HepG2 (cell line): ENCODE results near the gene HS3ST5. TPM values are rescaled to one million over a fixed set of nuclear protein-coding genes. Genes with fewer than 3 reads are reported as not detected.
A peak's percentile ranks its signal among the peaks of the same experiment; 100 is the strongest.

Source experiments
- GPN1 ChIP-seq: sonication (generic); formaldehyde crosslinking; IDR thresholded peaks from 2 replicates; pipeline ENCODE4 v1.5.1; 2020; ENCODE audit warnings: missing genetic modification reagents, borderline replicate concordance
- HMGXB3 ChIP-seq: sonication (generic); formaldehyde crosslinking; IDR thresholded peaks from 2 replicates; pipeline ENCODE4 v1.4.0; 2020; ENCODE audit warnings: missing genetic modification reagents, borderline replicate concordance
- LRRFIP1 ChIP-seq: sonication (generic); formaldehyde crosslinking; conservative IDR thresholded peaks from 2 replicates; pipeline ENCODE4 v1.4.0; 2020; ENCODE audit warnings: missing genetic modification reagents
- PCBP2 ChIP-seq: fragments of 200-400 bp; formaldehyde crosslinking; optimal IDR thresholded peaks from 2 replicates; pipeline ENCODE3; 2018; ENCODE audit warnings: low read length, low read depth; ENCODE audit not compliant: poor library complexity, severe bottlenecking
- PPARG ChIP-seq: conservative IDR thresholded peaks from 2 replicates; pipeline ENCODE4 v1.6.1; 2016; ENCODE audit warnings: missing biosample characterization, missing genetic modification reagents
- ZNF75D ChIP-seq: sonication (generic); formaldehyde crosslinking; IDR thresholded peaks from 2 replicates; pipeline ENCODE4 v1.8.1; 2023; ENCODE audit warnings: missing genetic modification reagents, mild to moderate bottlenecking, borderline replicate concordance
- polyA plus RNA-seq, 8 experiments: library from polyadenylated mRNA; depleted of rRNA in 3 of 8; stranded (reverse) in 7 of 8; unstranded in 1 of 8; fragments of >200 nt; fragmentation: Illumina TruSeq in 4 of 8; extraction: Trizol in 4 of 8; gene quantifications; 2 replicates each; pipeline versions ENCODE4 v1.2.1 to v1.2.3, GENCODE V29; 2011 to 2016; ENCODE audit warnings: low read depth in 4 of 8, missing spikeins in 1 of 8, mixed read lengths in 1 of 8; ENCODE audit not compliant: insufficient read depth in 1 of 8
- total RNA-seq, 5 experiments: library from RNA; depleted of rRNA; stranded (reverse); fragments of >200 nt; fragmentation: Illumina TruSeq; extraction: Trizol; gene quantifications; 2 replicates each; pipeline ENCODE4 v1.2.3, GENCODE V29; 2016; ENCODE audit warnings: low read depth in 1 of 5
- TF ChIP-seq, protein P1 (sequence below): sonication (generic); formaldehyde crosslinking; IDR thresholded peaks from 2 replicates; pipeline ENCODE4 v1.4.0; 2020; ENCODE audit warnings: missing genetic modification reagents
- TF ChIP-seq, protein P2 (sequence below): sonication (generic); formaldehyde crosslinking; IDR thresholded peaks from 2 replicates; pipeline ENCODE4 v1.4.0; 2020; ENCODE audit warnings: mild to moderate bottlenecking, missing genetic modification reagents
- TF ChIP-seq, protein P3 (sequence below): sonication (generic); formaldehyde crosslinking; IDR thresholded peaks from 2 replicates; pipeline ENCODE4 v1.4.0; 2020; ENCODE audit warnings: missing genetic modification reagents, borderline replicate concordance

The HS3ST5 gene
- total and polyA plus RNA-seq, 2 of the 13 experiments (the other 11 are each of a cell fraction or from before 2014, with no cell fraction given): 1.1 to 1.6 TPM

- TF ChIP-seq LRRFIP1: no peak
- no peak for TF ChIP-seq GPN1 (CRISPR knock-in tag)
- TF ChIP-seq, protein P1, sequence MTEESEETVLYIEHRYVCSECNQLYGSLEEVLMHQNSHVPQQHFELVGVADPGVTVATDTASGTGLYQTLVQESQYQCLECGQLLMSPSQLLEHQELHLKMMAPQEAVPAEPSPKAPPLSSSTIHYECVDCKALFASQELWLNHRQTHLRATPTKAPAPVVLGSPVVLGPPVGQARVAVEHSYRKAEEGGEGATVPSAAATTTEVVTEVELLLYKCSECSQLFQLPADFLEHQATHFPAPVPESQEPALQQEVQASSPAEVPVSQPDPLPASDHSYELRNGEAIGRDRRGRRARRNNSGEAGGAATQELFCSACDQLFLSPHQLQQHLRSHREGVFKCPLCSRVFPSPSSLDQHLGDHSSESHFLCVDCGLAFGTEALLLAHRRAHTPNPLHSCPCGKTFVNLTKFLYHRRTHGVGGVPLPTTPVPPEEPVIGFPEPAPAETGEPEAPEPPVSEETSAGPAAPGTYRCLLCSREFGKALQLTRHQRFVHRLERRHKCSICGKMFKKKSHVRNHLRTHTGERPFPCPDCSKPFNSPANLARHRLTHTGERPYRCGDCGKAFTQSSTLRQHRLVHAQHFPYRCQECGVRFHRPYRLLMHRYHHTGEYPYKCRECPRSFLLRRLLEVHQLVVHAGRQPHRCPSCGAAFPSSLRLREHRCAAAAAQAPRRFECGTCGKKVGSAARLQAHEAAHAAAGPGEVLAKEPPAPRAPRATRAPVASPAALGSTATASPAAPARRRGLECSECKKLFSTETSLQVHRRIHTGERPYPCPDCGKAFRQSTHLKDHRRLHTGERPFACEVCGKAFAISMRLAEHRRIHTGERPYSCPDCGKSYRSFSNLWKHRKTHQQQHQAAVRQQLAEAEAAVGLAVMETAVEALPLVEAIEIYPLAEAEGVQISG (CRISPR knock-in tag): no peak
- TF ChIP-seq, protein P2, sequence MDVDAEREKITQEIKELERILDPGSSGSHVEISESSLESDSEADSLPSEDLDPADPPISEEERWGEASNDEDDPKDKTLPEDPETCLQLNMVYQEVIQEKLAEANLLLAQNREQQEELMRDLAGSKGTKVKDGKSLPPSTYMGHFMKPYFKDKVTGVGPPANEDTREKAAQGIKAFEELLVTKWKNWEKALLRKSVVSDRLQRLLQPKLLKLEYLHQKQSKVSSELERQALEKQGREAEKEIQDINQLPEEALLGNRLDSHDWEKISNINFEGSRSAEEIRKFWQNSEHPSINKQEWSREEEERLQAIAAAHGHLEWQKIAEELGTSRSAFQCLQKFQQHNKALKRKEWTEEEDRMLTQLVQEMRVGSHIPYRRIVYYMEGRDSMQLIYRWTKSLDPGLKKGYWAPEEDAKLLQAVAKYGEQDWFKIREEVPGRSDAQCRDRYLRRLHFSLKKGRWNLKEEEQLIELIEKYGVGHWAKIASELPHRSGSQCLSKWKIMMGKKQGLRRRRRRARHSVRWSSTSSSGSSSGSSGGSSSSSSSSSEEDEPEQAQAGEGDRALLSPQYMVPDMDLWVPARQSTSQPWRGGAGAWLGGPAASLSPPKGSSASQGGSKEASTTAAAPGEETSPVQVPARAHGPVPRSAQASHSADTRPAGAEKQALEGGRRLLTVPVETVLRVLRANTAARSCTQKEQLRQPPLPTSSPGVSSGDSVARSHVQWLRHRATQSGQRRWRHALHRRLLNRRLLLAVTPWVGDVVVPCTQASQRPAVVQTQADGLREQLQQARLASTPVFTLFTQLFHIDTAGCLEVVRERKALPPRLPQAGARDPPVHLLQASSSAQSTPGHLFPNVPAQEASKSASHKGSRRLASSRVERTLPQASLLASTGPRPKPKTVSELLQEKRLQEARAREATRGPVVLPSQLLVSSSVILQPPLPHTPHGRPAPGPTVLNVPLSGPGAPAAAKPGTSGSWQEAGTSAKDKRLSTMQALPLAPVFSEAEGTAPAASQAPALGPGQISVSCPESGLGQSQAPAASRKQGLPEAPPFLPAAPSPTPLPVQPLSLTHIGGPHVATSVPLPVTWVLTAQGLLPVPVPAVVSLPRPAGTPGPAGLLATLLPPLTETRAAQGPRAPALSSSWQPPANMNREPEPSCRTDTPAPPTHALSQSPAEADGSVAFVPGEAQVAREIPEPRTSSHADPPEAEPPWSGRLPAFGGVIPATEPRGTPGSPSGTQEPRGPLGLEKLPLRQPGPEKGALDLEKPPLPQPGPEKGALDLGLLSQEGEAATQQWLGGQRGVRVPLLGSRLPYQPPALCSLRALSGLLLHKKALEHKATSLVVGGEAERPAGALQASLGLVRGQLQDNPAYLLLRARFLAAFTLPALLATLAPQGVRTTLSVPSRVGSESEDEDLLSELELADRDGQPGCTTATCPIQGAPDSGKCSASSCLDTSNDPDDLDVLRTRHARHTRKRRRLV (CRISPR knock-in tag): no peak
- no peak for TF ChIP-seq PPARG (CRISPR knock-in tag)
- no peak for TF ChIP-seq HMGXB3 (CRISPR knock-in tag)
- no peak for TF ChIP-seq ZNF75D (CRISPR knock-in tag)
- TF ChIP-seq, protein P3, sequence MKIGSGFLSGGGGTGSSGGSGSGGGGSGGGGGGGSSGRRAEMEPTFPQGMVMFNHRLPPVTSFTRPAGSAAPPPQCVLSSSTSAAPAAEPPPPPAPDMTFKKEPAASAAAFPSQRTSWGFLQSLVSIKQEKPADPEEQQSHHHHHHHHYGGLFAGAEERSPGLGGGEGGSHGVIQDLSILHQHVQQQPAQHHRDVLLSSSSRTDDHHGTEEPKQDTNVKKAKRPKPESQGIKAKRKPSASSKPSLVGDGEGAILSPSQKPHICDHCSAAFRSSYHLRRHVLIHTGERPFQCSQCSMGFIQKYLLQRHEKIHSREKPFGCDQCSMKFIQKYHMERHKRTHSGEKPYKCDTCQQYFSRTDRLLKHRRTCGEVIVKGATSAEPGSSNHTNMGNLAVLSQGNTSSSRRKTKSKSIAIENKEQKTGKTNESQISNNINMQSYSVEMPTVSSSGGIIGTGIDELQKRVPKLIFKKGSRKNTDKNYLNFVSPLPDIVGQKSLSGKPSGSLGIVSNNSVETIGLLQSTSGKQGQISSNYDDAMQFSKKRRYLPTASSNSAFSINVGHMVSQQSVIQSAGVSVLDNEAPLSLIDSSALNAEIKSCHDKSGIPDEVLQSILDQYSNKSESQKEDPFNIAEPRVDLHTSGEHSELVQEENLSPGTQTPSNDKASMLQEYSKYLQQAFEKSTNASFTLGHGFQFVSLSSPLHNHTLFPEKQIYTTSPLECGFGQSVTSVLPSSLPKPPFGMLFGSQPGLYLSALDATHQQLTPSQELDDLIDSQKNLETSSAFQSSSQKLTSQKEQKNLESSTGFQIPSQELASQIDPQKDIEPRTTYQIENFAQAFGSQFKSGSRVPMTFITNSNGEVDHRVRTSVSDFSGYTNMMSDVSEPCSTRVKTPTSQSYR (CRISPR knock-in tag): peak; percentile 65
- TF ChIP-seq PCBP2: no peak
Observed at GRCh38 chr6:114342086-114342825, 567 bp downstream of the HS3ST5 start (continued).
